ENCODE data around the gene RNF144A.

GRCh38 chr2:6932828-6933227, 15.6 kb downstream of the RNF144A start:
- no peak for TF ChIP-seq CTCF (IDR thresholded peaks at IDR 0.05)
- no peak for TF ChIP-seq POLR2A (IDR thresholded peaks at IDR 0.05)

All from body of pancreas (tissue), 4 donors.